Stimulated activated CD8-positive, alpha-beta memory T cell treated with anti-CD3 and anti-CD28 coated beads, Interleukin-4, amount 100 ng/mL, for 1 hour (primary cell): ENCODE measurements around the gene EXOC3.

Experiments used
- DNase-seq, 2 donors: peaks; one replicate each; pipeline ENCODE4 v3.0.0-alpha.2; 2020; ENCODE audit warnings: low read depth in 2 of 2, low spot score in 1 of 2

The EXOC3 gene

GRCh38 chr5:456351-457194 is 13.6 kb downstream of the EXOC3 start:
- no peak for DNase-seq

GRCh38 chr5:457195-457961 is 14.4 kb downstream of the EXOC3 start:
- DNase-seq = no peak

- DNase-seq = no peak
Observed at GRCh38 chr5:458547-459353, 15.8 kb downstream of the EXOC3 start.

GRCh38 chr5:459562-460272 is 16.7 kb downstream of the EXOC3 start:
- no peak for DNase-seq

GRCh38 chr5:460273-460625 is 17.3 kb downstream of the EXOC3 start:
- DNase-seq = no peak

- DNase-seq = no peak
Observed at GRCh38 chr5:462051-462481, 19.1 kb downstream of the EXOC3 start.

GRCh38 chr5:463301-463700 is 20.3 kb downstream of the EXOC3 start:
- no peak for DNase-seq

GRCh38 chr5:463952-464351 is 21.0 kb downstream of the EXOC3 start:
- DNase-seq = peak in 1 of 2 donors; percentile 40

- no peak for DNase-seq
Observed at GRCh38 chr5:464446-464842, 21.5 kb downstream of the EXOC3 start.

GRCh38 chr5:464843-465590 is 22.0 kb downstream of the EXOC3 start:
- no peak for DNase-seq

GRCh38 chr5:465591-466403 is 22.8 kb downstream of the EXOC3 start:
- no peak for DNase-seq

GRCh38 chr5:466661-467310 is 23.8 kb downstream of the EXOC3 start:
- no peak for DNase-seq

GRCh38 chr5:468401-468800 is 25.4 kb downstream of the EXOC3 start:
- DNase-seq = no peak

- DNase-seq = no peak
Observed at GRCh38 chr5:469752-470483, 26.9 kb downstream of the EXOC3 start.

- no peak for DNase-seq
Observed at GRCh38 chr5:470961-471749, 28.2 kb downstream of the EXOC3 start.

GRCh38 chr5:471750-472058 is 28.7 kb downstream of the EXOC3 start:
- no peak for DNase-seq

- DNase-seq = no peak
Observed at GRCh38 chr5:472076-472655, 29.2 kb downstream of the EXOC3 start.
